HepG2 (cell line): ENCODE data around the gene SLC22A23. TPM values are rescaled to one million over a fixed set of nuclear protein-coding genes. Genes with fewer than 3 reads are reported as not detected.
A peak's percentile ranks its signal among the peaks of the same experiment; 100 is the strongest.

Experiments
- JUNB ChIP-seq: sonication (generic); formaldehyde crosslinking; IDR thresholded peaks from 2 replicates; pipeline ENCODE4 v1.8.0; 2022; ENCODE audit warnings: missing genetic modification reagents, mild to moderate bottlenecking, borderline replicate concordance
- PPARG ChIP-seq: conservative IDR thresholded peaks from 2 replicates; pipeline ENCODE4 v1.6.1; 2016; ENCODE audit warnings: missing biosample characterization, missing genetic modification reagents
- RXRB ChIP-seq: IDR thresholded peaks from 2 replicates; pipeline ENCODE4 v1.6.1; 2016; ENCODE audit warnings: borderline replicate concordance, missing genetic modification reagents, missing compliant biosample characterization
- SSRP1 ChIP-seq: IDR thresholded peaks from 2 replicates; pipeline ENCODE4 v1.6.1; 2016; ENCODE audit warnings: control low read depth
- XRCC5 ChIP-seq: fragments of 200-400 bp; formaldehyde crosslinking; optimal IDR thresholded peaks from 2 replicates; pipeline ENCODE3; 2017; ENCODE audit warnings: mild to moderate bottlenecking, low read length
- ZNF225 ChIP-seq: sonication (generic); formaldehyde crosslinking; IDR thresholded peaks from 2 replicates; pipeline ENCODE4 v1.4.0; 2020; ENCODE audit warnings: mild to moderate bottlenecking, missing genetic modification reagents
- ZNF230 ChIP-seq: sonication (generic); formaldehyde crosslinking; IDR thresholded peaks from 2 replicates; pipeline ENCODE4 v1.4.0; 2020; ENCODE audit warnings: mild to moderate bottlenecking, missing genetic modification reagents
- ZNF563 ChIP-seq: sonication (generic); formaldehyde crosslinking; IDR thresholded peaks from 2 replicates; pipeline ENCODE4 v1.8.0; 2022; ENCODE audit warnings: mild to moderate bottlenecking, moderate library complexity, missing genetic modification reagents
- ZNF768 ChIP-seq: sonication (generic); formaldehyde crosslinking; IDR thresholded peaks from 2 replicates; pipeline ENCODE4 v1.4.0; 2020; ENCODE audit warnings: missing genetic modification reagents
- polyA plus RNA-seq, 8 experiments: library from polyadenylated mRNA; depleted of rRNA in 3 of 8; stranded (reverse) in 7 of 8; unstranded in 1 of 8; fragments of >200 nt; fragmentation: Illumina TruSeq in 4 of 8; extraction: Trizol in 4 of 8; gene quantifications; 2 replicates each; pipeline versions ENCODE4 v1.2.1 to v1.2.3, GENCODE V29; 2011 to 2016; ENCODE audit warnings: low read depth in 4 of 8, missing spikeins in 1 of 8, mixed read lengths in 1 of 8; ENCODE audit not compliant: insufficient read depth in 1 of 8
- total RNA-seq, 5 experiments: library from RNA; depleted of rRNA; stranded (reverse); fragments of >200 nt; fragmentation: Illumina TruSeq; extraction: Trizol; gene quantifications; 2 replicates each; pipeline ENCODE4 v1.2.3, GENCODE V29; 2016; ENCODE audit warnings: low read depth in 1 of 5
- TF ChIP-seq, protein P1 (sequence below), 2 experiments: sonication (generic) in 1 of 2; formaldehyde crosslinking in 1 of 2; IDR thresholded peaks; 2 replicates each; pipeline versions ENCODE4 v1.4.0 to v1.6.1; 2016 to 2020; ENCODE audit warnings: borderline replicate concordance in 1 of 2, low read depth in 1 of 2, mild to moderate bottlenecking in 1 of 2, missing genetic modification reagents in 1 of 2
- TF ChIP-seq, protein P2 (sequence below): sonication (generic); formaldehyde crosslinking; IDR thresholded peaks from 2 replicates; pipeline ENCODE4 v1.8.0; 2022; ENCODE audit warnings: mild to moderate bottlenecking, missing genetic modification reagents, moderate library complexity
- TF ChIP-seq, protein P3 (sequence below), 2 experiments: IDR thresholded peaks; 2 replicates each; pipeline ENCODE4 v1.6.1; 2011 to 2012; ENCODE audit warnings: low read length in 2 of 2, borderline replicate concordance in 1 of 2, low read depth in 1 of 2, mild to moderate bottlenecking in 1 of 2, moderate library complexity in 1 of 2
- TF ChIP-seq, protein P4 (sequence below): sonication (generic); formaldehyde crosslinking; IDR thresholded peaks from 2 replicates; pipeline ENCODE4 v1.9.0; 2021; ENCODE audit warnings: missing genetic modification reagents, borderline replicate concordance

The SLC22A23 gene
- total and polyA plus RNA-seq, 2 of the 13 experiments (the other 11 are each of a cell fraction or from before 2014, with no cell fraction given), result 11.8 to 17.5 TPM

DNA sequence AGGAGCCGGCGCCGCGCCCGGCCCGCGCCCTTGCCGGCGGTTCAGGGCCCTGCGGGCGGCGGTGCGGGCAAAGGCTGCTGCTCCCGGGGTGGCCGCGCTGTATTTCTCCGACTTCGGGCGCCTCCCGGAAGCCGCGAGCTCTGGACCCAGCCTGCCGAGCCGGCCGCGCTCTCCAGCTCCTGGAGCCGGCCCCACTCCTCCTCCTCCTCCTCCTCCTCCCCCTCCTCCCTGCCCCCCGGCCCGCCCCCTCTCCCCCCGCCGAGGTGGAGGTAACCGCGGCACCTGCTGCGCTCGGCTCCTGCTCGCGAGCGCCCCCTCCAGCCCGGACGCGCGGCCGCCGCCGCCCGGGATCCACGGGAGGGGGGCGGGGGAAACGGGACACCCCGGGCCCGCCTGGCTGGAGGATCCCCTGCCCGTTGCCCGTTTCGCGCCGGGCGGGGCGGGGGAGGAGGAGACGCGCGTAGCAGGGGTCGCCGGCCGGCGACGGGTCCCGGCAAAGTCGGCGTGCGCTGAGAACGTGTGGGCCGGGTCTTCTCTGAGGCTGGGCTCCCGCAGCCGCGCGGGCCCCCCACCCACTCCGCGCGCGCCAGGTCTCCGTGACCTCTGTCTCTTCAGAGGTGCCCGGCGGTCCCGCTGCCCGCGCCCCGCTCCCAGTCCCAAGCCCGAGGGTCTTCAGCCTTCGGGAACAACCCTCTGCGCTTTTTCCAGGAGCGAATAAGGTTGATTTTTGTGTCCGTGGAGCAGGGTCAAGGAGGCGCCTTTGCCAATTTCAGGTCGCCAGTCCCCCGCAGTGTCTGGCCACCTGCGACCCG, at the start of gene SLC22A23 (continued):
- TF ChIP-seq, protein P1, sequence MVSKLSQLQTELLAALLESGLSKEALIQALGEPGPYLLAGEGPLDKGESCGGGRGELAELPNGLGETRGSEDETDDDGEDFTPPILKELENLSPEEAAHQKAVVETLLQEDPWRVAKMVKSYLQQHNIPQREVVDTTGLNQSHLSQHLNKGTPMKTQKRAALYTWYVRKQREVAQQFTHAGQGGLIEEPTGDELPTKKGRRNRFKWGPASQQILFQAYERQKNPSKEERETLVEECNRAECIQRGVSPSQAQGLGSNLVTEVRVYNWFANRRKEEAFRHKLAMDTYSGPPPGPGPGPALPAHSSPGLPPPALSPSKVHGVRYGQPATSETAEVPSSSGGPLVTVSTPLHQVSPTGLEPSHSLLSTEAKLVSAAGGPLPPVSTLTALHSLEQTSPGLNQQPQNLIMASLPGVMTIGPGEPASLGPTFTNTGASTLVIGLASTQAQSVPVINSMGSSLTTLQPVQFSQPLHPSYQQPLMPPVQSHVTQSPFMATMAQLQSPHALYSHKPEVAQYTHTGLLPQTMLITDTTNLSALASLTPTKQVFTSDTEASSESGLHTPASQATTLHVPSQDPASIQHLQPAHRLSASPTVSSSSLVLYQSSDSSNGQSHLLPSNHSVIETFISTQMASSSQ (IDR thresholded peaks at IDR 0.05; ENCODE audit: low read depth), result no peak
- TF ChIP-seq, protein P1 (CRISPR knock-in tag; IDR thresholded peaks at IDR 0.05; ENCODE audit: borderline replicate concordance), result peak; percentile 72
- peak; percentile 33 for TF ChIP-seq XRCC5
- TF ChIP-seq JUNB (CRISPR knock-in tag), result no peak
- no peak; the same call in 1 of the 2 replicates for TF ChIP-seq ZNF563 (CRISPR knock-in tag)
- TF ChIP-seq ZNF230, result 0 out of 2 replicates have a peak, but pooled peaks have one; percentile 52
- TF ChIP-seq SSRP1, result no peak
- TF ChIP-seq, protein P2, sequence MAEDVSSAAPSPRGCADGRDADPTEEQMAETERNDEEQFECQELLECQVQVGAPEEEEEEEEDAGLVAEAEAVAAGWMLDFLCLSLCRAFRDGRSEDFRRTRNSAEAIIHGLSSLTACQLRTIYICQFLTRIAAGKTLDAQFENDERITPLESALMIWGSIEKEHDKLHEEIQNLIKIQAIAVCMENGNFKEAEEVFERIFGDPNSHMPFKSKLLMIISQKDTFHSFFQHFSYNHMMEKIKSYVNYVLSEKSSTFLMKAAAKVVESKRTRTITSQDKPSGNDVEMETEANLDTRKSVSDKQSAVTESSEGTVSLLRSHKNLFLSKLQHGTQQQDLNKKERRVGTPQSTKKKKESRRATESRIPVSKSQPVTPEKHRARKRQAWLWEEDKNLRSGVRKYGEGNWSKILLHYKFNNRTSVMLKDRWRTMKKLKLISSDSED (CRISPR knock-in tag), result 0 out of 2 replicates have a peak, but pooled peaks have one; percentile 63
- TF ChIP-seq RXRB, result peak; percentile 36; the same call in 1 of the 2 replicates
- TF ChIP-seq, protein P3, sequence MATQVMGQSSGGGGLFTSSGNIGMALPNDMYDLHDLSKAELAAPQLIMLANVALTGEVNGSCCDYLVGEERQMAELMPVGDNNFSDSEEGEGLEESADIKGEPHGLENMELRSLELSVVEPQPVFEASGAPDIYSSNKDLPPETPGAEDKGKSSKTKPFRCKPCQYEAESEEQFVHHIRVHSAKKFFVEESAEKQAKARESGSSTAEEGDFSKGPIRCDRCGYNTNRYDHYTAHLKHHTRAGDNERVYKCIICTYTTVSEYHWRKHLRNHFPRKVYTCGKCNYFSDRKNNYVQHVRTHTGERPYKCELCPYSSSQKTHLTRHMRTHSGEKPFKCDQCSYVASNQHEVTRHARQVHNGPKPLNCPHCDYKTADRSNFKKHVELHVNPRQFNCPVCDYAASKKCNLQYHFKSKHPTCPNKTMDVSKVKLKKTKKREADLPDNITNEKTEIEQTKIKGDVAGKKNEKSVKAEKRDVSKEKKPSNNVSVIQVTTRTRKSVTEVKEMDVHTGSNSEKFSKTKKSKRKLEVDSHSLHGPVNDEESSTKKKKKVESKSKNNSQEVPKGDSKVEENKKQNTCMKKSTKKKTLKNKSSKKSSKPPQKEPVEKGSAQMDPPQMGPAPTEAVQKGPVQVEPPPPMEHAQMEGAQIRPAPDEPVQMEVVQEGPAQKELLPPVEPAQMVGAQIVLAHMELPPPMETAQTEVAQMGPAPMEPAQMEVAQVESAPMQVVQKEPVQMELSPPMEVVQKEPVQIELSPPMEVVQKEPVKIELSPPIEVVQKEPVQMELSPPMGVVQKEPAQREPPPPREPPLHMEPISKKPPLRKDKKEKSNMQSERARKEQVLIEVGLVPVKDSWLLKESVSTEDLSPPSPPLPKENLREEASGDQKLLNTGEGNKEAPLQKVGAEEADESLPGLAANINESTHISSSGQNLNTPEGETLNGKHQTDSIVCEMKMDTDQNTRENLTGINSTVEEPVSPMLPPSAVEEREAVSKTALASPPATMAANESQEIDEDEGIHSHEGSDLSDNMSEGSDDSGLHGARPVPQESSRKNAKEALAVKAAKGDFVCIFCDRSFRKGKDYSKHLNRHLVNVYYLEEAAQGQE (IDR thresholded peaks at IDR 0.05; ENCODE audit: borderline replicate concordance in 1 of 2, low read depth in 1 of 2, low read length in 2 of 2), result peak in 1 of 2 experiments; percentile 18; a peak in 1 of 4 replicates
- TF ChIP-seq ZNF225 (CRISPR knock-in tag), result 0 out of 2 replicates have a peak, but pooled peaks have one; percentile 24
- 0 out of 2 replicates have a peak, but pooled peaks have one; percentile 33 for TF ChIP-seq PPARG
- peak; percentile 64; the same call in 1 of the 2 replicates for TF ChIP-seq ZNF768 (CRISPR knock-in tag)
- TF ChIP-seq, protein P4, sequence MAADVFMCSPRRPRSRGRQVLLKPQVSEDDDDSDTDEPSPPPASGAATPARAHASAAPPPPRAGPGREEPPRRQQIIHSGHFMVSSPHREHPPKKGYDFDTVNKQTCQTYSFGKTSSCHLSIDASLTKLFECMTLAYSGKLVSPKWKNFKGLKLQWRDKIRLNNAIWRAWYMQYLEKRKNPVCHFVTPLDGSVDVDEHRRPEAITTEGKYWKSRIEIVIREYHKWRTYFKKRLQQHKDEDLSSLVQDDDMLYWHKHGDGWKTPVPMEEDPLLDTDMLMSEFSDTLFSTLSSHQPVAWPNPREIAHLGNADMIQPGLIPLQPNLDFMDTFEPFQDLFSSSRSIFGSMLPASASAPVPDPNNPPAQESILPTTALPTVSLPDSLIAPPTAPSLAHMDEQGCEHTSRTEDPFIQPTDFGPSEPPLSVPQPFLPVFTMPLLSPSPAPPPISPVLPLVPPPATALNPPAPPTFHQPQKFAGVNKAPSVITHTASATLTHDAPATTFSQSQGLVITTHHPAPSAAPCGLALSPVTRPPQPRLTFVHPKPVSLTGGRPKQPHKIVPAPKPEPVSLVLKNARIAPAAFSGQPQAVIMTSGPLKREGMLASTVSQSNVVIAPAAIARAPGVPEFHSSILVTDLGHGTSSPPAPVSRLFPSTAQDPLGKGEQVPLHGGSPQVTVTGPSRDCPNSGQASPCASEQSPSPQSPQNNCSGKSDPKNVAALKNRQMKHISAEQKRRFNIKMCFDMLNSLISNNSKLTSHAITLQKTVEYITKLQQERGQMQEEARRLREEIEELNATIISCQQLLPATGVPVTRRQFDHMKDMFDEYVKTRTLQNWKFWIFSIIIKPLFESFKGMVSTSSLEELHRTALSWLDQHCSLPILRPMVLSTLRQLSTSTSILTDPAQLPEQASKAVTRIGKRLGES, result no peak
